Ovary (tissue), 9 donors: ENCODE data around the gene PATE3. TPM values are rescaled to one million over a fixed set of nuclear protein-coding genes. Genes with fewer than 3 reads are reported as not detected.

Experiments used
- DNase-seq, 5 donors: peaks; one replicate each; pipeline ENCODE4 v3.0.0-alpha.2; 2019 to 2020
- H3K27ac ChIP-seq, 2 donors: fragments of 200-600 bp; one replicate each; pipeline versions ENCODE4 v1.5.1 to v1.8.0; 2019 to 2022
- H3K27me3 ChIP-seq: fragments of 200-600 bp; one replicate; pipeline ENCODE4 v1.8.0; 2022
- H3K36me3 ChIP-seq: fragments of 200-600 bp; sonication (generic); one replicate; pipeline ENCODE4 v1.5.1; 2019
- H3K4me1 ChIP-seq: one replicate; pipeline ENCODE4 v1.8.1; 2013; ENCODE audit warnings: mild to moderate bottlenecking, moderate library complexity; ENCODE audit not compliant: insufficient read depth
- H3K4me3 ChIP-seq: fragments of 200-600 bp; sonication (generic); one replicate; pipeline ENCODE4 v1.5.1; 2017
- H3K9me3 ChIP-seq, 2 donors: fragments of 200-600 bp in 1 of 2; sonication (generic) in 1 of 2; one replicate each; pipeline versions ENCODE4 v1.5.1 to v1.8.1; 2013 to 2019; ENCODE audit warnings: mild to moderate bottlenecking in 1 of 2, moderate library complexity in 1 of 2
- CTCF ChIP-seq, 3 donors: fragments of 450-650 bp in 2 of 3; fragments of 200-600 bp in 1 of 3; IDR thresholded peaks; one replicate each; pipeline versions ENCODE4 v1.5.1 to v1.8.0; 2016 to 2022; ENCODE audit warnings: antibody characterized with exemption in 3 of 3, mild to moderate bottlenecking in 1 of 3
- EP300 ChIP-seq: sonication (generic); formaldehyde crosslinking; IDR thresholded peaks from one replicate; pipeline ENCODE4 v1.6.1; 2017; ENCODE audit warnings: antibody characterized with exemption
- POLR2A ChIP-seq: fragments of 450-650 bp; IDR thresholded peaks from one replicate; pipeline ENCODE4 v1.6.1; 2017; ENCODE audit warnings: antibody characterized with exemption, mild to moderate bottlenecking, moderate library complexity
- WGBS, 3 donors: extraction: QIAGEN DNeasy Blood & Tissue Kit in 1 of 3; methylation state at CpG; one replicate each; pipeline versions ENCODE4 v1.1.5 to v1.1.7; 2013 to 2017; 5-methylcytosine and 5-hydroxymethylcytosine counted together
- intact Hi-C, 4 donors: fragments of 100-400 bp; cut with DNase I; formaldehyde crosslinking; loops; one replicate each; pipeline versions ENCODE4 v1.11.0 to v1.15.1; 2022 to 2023
- polyA plus RNA-seq, 2 donors: library from polyadenylated mRNA; stranded (reverse); fragments of 200-250 nt in 1 of 2; fragments of 350-450 nt in 1 of 2; fragmentation: Illumina TruSeq in 1 of 2; extraction: RNeasy Lipid Tissue Mini Kit (QIAGEN cat#74804) in 1 of 2; gene quantifications; one replicate each; pipeline ENCODE4 v1.2.3, GENCODE V29; 2013 to 2014
- total RNA-seq, 7 donors: library from RNA; depleted of rRNA in 2 of 7; stranded (reverse); fragments of >200 nt in 2 of 7; fragmentation: NEBNext Ultra II Directional in 3 of 7; extraction: Animal tissue kit (Norgen Biotek cat#: 25700) in 3 of 7; gene quantifications; one replicate each; pipeline versions ENCODE4 v1.1.0 to v1.2.4, GENCODE V29; 2016 to 2023
- donor health status: DM: no; HTN: no; CAD: no; lungs with moderate emphysema.
- donor health status: DM: no; HTN: no; CAD: no.
- donor health status: Bipolar disorder and iron deficiency.
- donor health status: DM: yes; HTN: yes; CAD: no.
- donor health status: DM: no; HTN: no; CAD: no.
- donor health status: DM: yes; HTN: yes; CAD: no.

PATE3 gene
- total and polyA plus RNA-seq, 9 donors: not detected

GRCh38 chr11:125768336-125769046 is 19.4 kb upstream of the PATE3 start:
- intact Hi-C loops: no loop called here
- WGBS, 3 donors: 48 to 51% (median 50%) methylated on average over 10 of the region's 10 CpGs
- no peak overlapping the region for H3K27ac ChIP-seq
- H3K4me3 ChIP-seq: no peak overlapping the region
- DNase-seq: no peak
- TF ChIP-seq EP300: no peak
- TF ChIP-seq POLR2A: no peak
- TF ChIP-seq CTCF (IDR thresholded peaks at IDR 0.05): no peak
- H3K9me3 ChIP-seq: no peaks in the 10 kb centered on the region
- H3K27me3 ChIP-seq: no peaks in the 10 kb centered on the region
- H3K36me3 ChIP-seq: no peaks in the 10 kb centered on the region
- no peaks in the 10 kb centered on the region for H3K4me1 ChIP-seq

- Histone ChIP-seq H3K4me1 (no peaks in the 10 kb centered on the region), H3K9me3 (no peaks in the 10 kb centered on the region), H3K36me3 (no peaks in the 10 kb centered on the region), H3K4me3 (no peak overlapping the region), H3K27ac (no peak overlapping the region), H3K27me3 (no peaks in the 10 kb centered on the region)
- WGBS, 3 donors: 72 to 82% (median 76%) methylated on average over 2 of the region's 2 CpGs
- no peak for TF ChIP-seq EP300
- no peak for TF ChIP-seq POLR2A
- TF ChIP-seq CTCF (IDR thresholded peaks at IDR 0.05): no peak
- DNase-seq: no peak
- intact Hi-C loops: no loop called here
Observed at GRCh38 chr11:125770583-125770982, 17.3 kb upstream of the PATE3 start.

GRCh38 chr11:125772834-125773505 is 15.0 kb upstream of the PATE3 start:
- TF ChIP-seq CTCF (IDR thresholded peaks at IDR 0.05) (no peak), POLR2A (no peak)
- intact Hi-C loops: no loop called here
- Histone ChIP-seq H3K27me3 (no peaks in the 10 kb centered on the region), H3K9me3 (no peaks in the 10 kb centered on the region), H3K4me1 (no peaks in the 10 kb centered on the region), H3K36me3 (no peaks in the 10 kb centered on the region), H3K4me3 (no peak overlapping the region), H3K27ac (no peak overlapping the region)
- no peak for DNase-seq
- WGBS, 3 donors: 20 to 22% (median 22%) methylated on average over 3 of the region's 3 CpGs

GRCh38 chr11:125773516-125773915 is 14.4 kb upstream of the PATE3 start:
- Histone ChIP-seq H3K27me3 (no peaks in the 10 kb centered on the region), H3K36me3 (no peaks in the 10 kb centered on the region), H3K9me3 (no peaks in the 10 kb centered on the region), H3K4me1 (no peaks in the 10 kb centered on the region), H3K27ac (no peak overlapping the region), H3K4me3 (no peak overlapping the region)
- TF ChIP-seq POLR2A (no peak), CTCF (IDR thresholded peaks at IDR 0.05) (no peak)
- 49 to 53% (median 52%) methylated on average over 3 of the region's 3 CpGs for WGBS, 3 donors
- no peak for DNase-seq
- intact Hi-C loops: no loop called here
